Right cardiac atrium (tissue), 5 donors: Measurements from ENCODE around the gene PIK3CA. TPM values are rescaled to one million over a fixed set of nuclear protein-coding genes. Genes with fewer than 3 reads are reported as not detected.

ENCODE experiments used
- ATAC-seq, 2 donors: fragments of 200-7000 bp; cut with Tn5 transposase; one replicate each; pipeline versions ENCODE4 v1.8.0 to v1.9.1; 2020; ENCODE audit warnings: moderate library complexity in 2 of 2, mild to moderate bottlenecking in 1 of 2
- DNase-seq, 3 donors: peaks; one replicate each; pipeline ENCODE4 v3.0.0-alpha.2; 2020
- H3K27ac ChIP-seq: one replicate; pipeline ENCODE4 v1.5.1; 2013; ENCODE audit warnings: mild to moderate bottlenecking, low read length, control low read depth, moderate library complexity
- H3K27me3 ChIP-seq: one replicate; pipeline ENCODE4 v1.6.1; 2013; ENCODE audit not compliant: control insufficient read depth, insufficient read depth
- H3K4me1 ChIP-seq: one replicate; pipeline ENCODE4 v1.6.1; 2013; ENCODE audit warnings: low read length; ENCODE audit not compliant: control insufficient read depth, insufficient read depth
- H3K4me3 ChIP-seq: one replicate; pipeline ENCODE4 v1.5.1; 2013; ENCODE audit warnings: low read length, control low read depth
- H3K9me3 ChIP-seq: one replicate; pipeline ENCODE4 v1.6.1; 2013; ENCODE audit warnings: low read length; ENCODE audit not compliant: control insufficient read depth
- WGBS: extraction: QIAGEN DNeasy Blood & Tissue Kit; methylation state at CpG from one replicate; pipeline ENCODE4 v1.1.7; 2013; 5-methylcytosine and 5-hydroxymethylcytosine counted together
- intact Hi-C, 4 donors: fragments of 100-400 bp; cut with DNase I; formaldehyde crosslinking; loops; one replicate each; pipeline versions ENCODE4 v1.11.0 to v1.14.0; 2022 to 2023
- polyA plus RNA-seq: library from polyadenylated mRNA; stranded (reverse); fragments of 200-250 nt; gene quantifications from one replicate; pipeline ENCODE4 v1.2.3, GENCODE V29; 2013
- total RNA-seq, 4 donors: library from RNA; stranded (reverse); fragmentation: NEBNext Ultra II Directional; extraction: Animal tissue kit (Norgen Biotek cat#: 25700); gene quantifications; one replicate each; pipeline ENCODE4 v1.2.1, GENCODE V29; 2021
- donor health status: healthy with polysubstance abuse.
- donor health status: DM: no; HTN: yes; CAD: no.
- donor health status: DM: no; HTN: no; CAD: no.
- donor health status: DM: no; HTN: yes; CAD: no; lungs with severe emphysema.
- donor health status: DM: yes; HTN: yes; CAD: no.

The PIK3CA gene
- total and polyA plus RNA-seq, 5 donors: 4.6 to 22.3 (median 21.1) TPM

GRCh38 chr3:179278932-179279693 is 131.0 kb downstream of the PIK3CA start:
- 59% methylated on average over 4 of the region's 4 CpGs for WGBS
- intact Hi-C loops: no loop called here
- no peak for ATAC-seq

GRCh38 chr3:179279837-179280236 is 131.7 kb downstream of the PIK3CA start:
- DNase-seq (no peak), ATAC-seq (no peak)
- 97% methylated on average over 1 of the region's 1 CpG for WGBS
- intact Hi-C loops: no loop called here
- Histone ChIP-seq H3K4me1 (no peaks in the 10 kb centered on the region), H3K4me3 (no peak overlapping the region), H3K9me3 (no peaks in the 10 kb centered on the region), H3K27ac (no peak overlapping the region), H3K27me3 (no peaks in the 10 kb centered on the region)

More at GRCh38 chr3:179278932-179279693, 131.0 kb downstream of the PIK3CA start:
- H3K27me3 ChIP-seq: no peaks in the 10 kb centered on the region
- DNase-seq: no peak
- H3K4me1 ChIP-seq: no peaks in the 10 kb centered on the region
- H3K27ac ChIP-seq: no peak overlapping the region
- no peaks in the 10 kb centered on the region for H3K9me3 ChIP-seq
- no peak overlapping the region for H3K4me3 ChIP-seq

- Histone ChIP-seq H3K27ac (no peak overlapping the region), H3K9me3 (no peaks in the 10 kb centered on the region), H3K4me1 (no peaks in the 10 kb centered on the region), H3K27me3 (no peaks in the 10 kb centered on the region), H3K4me3 (no peak overlapping the region)
- no peak for ATAC-seq
- no peak for DNase-seq
- intact Hi-C loops: no loop called here
- WGBS: 92% methylated on average over 3 of the region's 3 CpGs
Measured at GRCh38 chr3:179281825-179282224, 133.7 kb downstream of the PIK3CA start.

GRCh38 chr3:179286331-179286730 is 138.2 kb downstream of the PIK3CA start:
- no peak overlapping the region for H3K27ac ChIP-seq
- WGBS: 78% methylated on average over 6 of the region's 6 CpGs
- H3K4me1 ChIP-seq: no peaks in the 10 kb centered on the region
- ATAC-seq (no peak), DNase-seq (no peak)
- no peaks in the 10 kb centered on the region for H3K27me3 ChIP-seq
- H3K9me3 ChIP-seq: no peaks in the 10 kb centered on the region
- no peak overlapping the region for H3K4me3 ChIP-seq
- intact Hi-C loops: no loop called here

GRCh38 chr3:179288845-179289244 is 140.7 kb downstream of the PIK3CA start:
- no peak for ATAC-seq
- no peaks in the 10 kb centered on the region for H3K9me3 ChIP-seq
- no peak overlapping the region for H3K27ac ChIP-seq
- H3K4me1 ChIP-seq: no peaks in the 10 kb centered on the region
- 76% methylated on average over 4 of the region's 4 CpGs for WGBS
- no peaks in the 10 kb centered on the region for H3K27me3 ChIP-seq
- no peak overlapping the region for H3K4me3 ChIP-seq
- DNase-seq: no peak
- intact Hi-C loops: no loop called here

GRCh38 chr3:179289295-179289694 is 141.1 kb downstream of the PIK3CA start:
- Histone ChIP-seq H3K9me3 (no peaks in the 10 kb centered on the region), H3K27me3 (no peaks in the 10 kb centered on the region), H3K27ac (no peak overlapping the region), H3K4me3 (no peak overlapping the region), H3K4me1 (no peaks in the 10 kb centered on the region)
- intact Hi-C loops: no loop called here
- 59% methylated on average over 3 of the region's 3 CpGs for WGBS
- no peak for ATAC-seq
- no peak for DNase-seq

Other genes with a start within 250 kb of the PIK3CA start
- 10 to 100 TPM; 11.3 to 16.6 (median 14.7) TPM for gene ZMAT3, start 76.5 kb upstream of the PIK3CA start, total RNA-seq
- gene ZMAT3, start 76.5 kb upstream of the PIK3CA start, polyA plus RNA-seq: 3.4 TPM
- 1 to 10 TPM; 1.1 to 1.4 (median 1.2) TPM for gene KCNMB3, start 102.8 kb downstream of the PIK3CA start, total RNA-seq
- 1.9 TPM for gene KCNMB3, start 102.8 kb downstream of the PIK3CA start, polyA plus RNA-seq
- 10 to 100 TPM; 31.0 to 42.9 (median 34.2) TPM for gene ZNF639, start 174.7 kb downstream of the PIK3CA start, total RNA-seq
- gene ZNF639, start 174.7 kb downstream of the PIK3CA start, polyA plus RNA-seq: 19.0 TPM
- gene MFN1, start 199.4 kb downstream of the PIK3CA start, total RNA-seq: 10 to 100 TPM; 65.1 to 95.5 (median 74.9) TPM
- 20.9 TPM for gene MFN1, start 199.4 kb downstream of the PIK3CA start, polyA plus RNA-seq